HL-60 (cell line): ENCODE measurements around the gene FMC1.

Source experiments
- DNase-seq, 2 experiments: peaks; one replicate each; pipeline ENCODE4 v3.0.0-alpha.2; 2010 to 2020; ENCODE audit warnings: low read depth in 1 of 2, low spot score in 1 of 2
- H3K27ac ChIP-seq: fragments of 250-450 bp; sonication (Bioruptor Pico); replicated peaks from 2 replicates; pipeline ENCODE4 v1.5.1; 2020; ENCODE audit warnings: mild to moderate bottlenecking, moderate library complexity
- H3K27me3 ChIP-seq: fragments of 250-450 bp; sonication (Bioruptor Pico); 2 replicates; pipeline ENCODE4 v1.5.1; 2021; ENCODE audit warnings: mild to moderate bottlenecking, moderate library complexity; ENCODE audit not compliant: insufficient read depth, poor library complexity, severe bottlenecking
- H3K4me3 ChIP-seq: replicated peaks from 2 replicates; pipeline ENCODE4 v1.5.1; 2011; ENCODE audit warnings: mild to moderate bottlenecking, control low read depth, low read length; ENCODE audit not compliant: insufficient read depth
- GABPA ChIP-seq: IDR thresholded peaks from 2 replicates; pipeline ENCODE4 v1.6.1; 2012; ENCODE audit warnings: low read depth
- POLR2AphosphoS5 ChIP-seq: IDR thresholded peaks from 2 replicates; pipeline ENCODE4 v1.6.1; 2012; ENCODE audit warnings: low read depth
- REST ChIP-seq: IDR thresholded peaks from 2 replicates; pipeline ENCODE4 v1.6.1; 2012; ENCODE audit warnings: low read depth; ENCODE audit not compliant: insufficient replicate concordance
- SPI1 ChIP-seq: IDR thresholded peaks from 2 replicates; pipeline ENCODE4 v1.6.1; 2012; ENCODE audit warnings: low read depth, mild to moderate bottlenecking, borderline replicate concordance
- TF ChIP-seq, protein P1 (sequence below): IDR thresholded peaks from one replicate; pipeline ENCODE4 v1.5.1; 2011; ENCODE audit warnings: low read length, control low read depth, inconsistent platforms; ENCODE audit not compliant: insufficient read depth

The FMC1 gene

DNA sequence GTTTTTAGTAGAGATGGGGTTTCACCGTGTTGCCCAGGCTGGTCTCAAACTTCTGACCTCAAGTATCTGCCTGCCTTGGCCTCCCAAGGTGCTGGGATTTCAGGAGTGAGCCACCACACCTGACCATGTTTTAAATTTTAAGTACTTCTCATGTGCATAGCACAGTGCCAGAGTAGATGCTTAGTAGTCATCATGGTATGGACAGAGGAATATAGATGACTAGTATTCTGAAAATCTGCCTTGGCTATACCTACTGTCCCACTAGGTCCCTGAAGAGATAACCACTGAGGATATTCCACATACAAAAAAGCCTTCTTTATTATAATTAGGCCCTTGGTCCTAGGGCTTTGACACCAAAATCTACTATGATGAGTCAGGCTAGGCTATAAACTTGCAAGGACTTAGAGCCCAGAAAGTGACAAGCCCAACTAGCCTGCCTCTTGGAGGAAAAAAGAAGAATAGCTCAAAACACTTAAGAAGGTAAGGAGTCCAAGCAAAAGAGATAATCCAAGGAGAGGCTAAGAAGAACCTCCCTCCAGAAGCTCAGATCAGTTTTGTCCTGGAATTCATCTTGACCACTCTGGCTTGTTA lies 52.6 kb downstream of the FMC1 start:
- Histone ChIP-seq H3K27ac (no peak overlapping the region), H3K4me3 (no peak overlapping the region), H3K27me3 (no peaks in the 10 kb centered on the region)
- no peak for DNase-seq
- TF ChIP-seq REST (no peak), GABPA (no peak), POLR2AphosphoS5 (no peak), SPI1 (no peak)
- TF ChIP-seq, protein P1, sequence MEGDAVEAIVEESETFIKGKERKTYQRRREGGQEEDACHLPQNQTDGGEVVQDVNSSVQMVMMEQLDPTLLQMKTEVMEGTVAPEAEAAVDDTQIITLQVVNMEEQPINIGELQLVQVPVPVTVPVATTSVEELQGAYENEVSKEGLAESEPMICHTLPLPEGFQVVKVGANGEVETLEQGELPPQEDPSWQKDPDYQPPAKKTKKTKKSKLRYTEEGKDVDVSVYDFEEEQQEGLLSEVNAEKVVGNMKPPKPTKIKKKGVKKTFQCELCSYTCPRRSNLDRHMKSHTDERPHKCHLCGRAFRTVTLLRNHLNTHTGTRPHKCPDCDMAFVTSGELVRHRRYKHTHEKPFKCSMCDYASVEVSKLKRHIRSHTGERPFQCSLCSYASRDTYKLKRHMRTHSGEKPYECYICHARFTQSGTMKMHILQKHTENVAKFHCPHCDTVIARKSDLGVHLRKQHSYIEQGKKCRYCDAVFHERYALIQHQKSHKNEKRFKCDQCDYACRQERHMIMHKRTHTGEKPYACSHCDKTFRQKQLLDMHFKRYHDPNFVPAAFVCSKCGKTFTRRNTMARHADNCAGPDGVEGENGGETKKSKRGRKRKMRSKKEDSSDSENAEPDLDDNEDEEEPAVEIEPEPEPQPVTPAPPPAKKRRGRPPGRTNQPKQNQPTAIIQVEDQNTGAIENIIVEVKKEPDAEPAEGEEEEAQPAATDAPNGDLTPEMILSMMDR, result no peak

DNA sequence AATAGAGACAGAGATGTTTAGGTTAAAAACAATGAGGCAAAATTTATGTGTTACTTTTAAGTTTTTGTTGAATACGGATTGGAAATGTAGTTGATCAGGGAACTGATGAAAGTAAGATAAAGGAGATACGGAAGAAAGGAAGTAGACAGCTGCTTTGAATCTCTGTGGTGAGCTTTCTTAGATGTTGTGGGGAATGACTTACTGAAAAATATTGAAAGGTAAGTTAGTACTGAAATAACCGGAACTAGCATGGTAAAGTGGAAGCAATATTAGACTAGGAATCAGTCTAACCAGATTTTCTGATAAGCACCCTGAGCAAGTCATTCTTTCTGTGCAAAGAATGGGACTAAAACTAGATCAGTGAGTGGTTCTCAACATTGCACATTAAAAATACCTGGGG lies 53.4 kb downstream of the FMC1 start:
- no peak for DNase-seq
- H3K27ac ChIP-seq, result no peak overlapping the region
- no peak overlapping the region for H3K4me3 ChIP-seq
- H3K27me3 ChIP-seq, result no peaks in the 10 kb centered on the region
- TF ChIP-seq POLR2AphosphoS5 (no peak), GABPA (no peak), REST (no peak)
- TF ChIP-seq, protein P1, result no peak
